ENCODE data around the gene S100A2.

S100A2 gene

GRCh38 chr1:153535242-153536011 lies 30.2 kb downstream of the S100A2 start, which contains the start of gene S100A6:
Gene S100A6, minus strand, starts transcription at chr1:153535991. Its CDS starts 652 bp downstream, at chr1:153535339.
- peak within 1 kb of the TSS; percentile 62 for H3K9ac ChIP-seq
- H3K9me3 ChIP-seq: no peaks in the 10 kb centered on the region
- peak within 1 kb of the TSS; percentile 91 for H3K4me2 ChIP-seq
- no peak for TF ChIP-seq Cebpa-rat (IDR thresholded peaks at IDR 0.05)
- no peaks in the 10 kb centered on the region for H3K36me3 ChIP-seq
- peak within 1 kb of the TSS; percentile 62; the same call in 1 of the 2 replicates for H3K27ac ChIP-seq
- H3K27me3 ChIP-seq: peaks cover 20% of the 10 kb centered on the region
- H3K4me1 ChIP-seq: peaks cover 50% of the 10 kb centered on the region
- no peaks in the 10 kb centered on the region for H4K20me1 ChIP-seq
- peak within 1 kb of the TSS; percentile 60 for H3K4me3 ChIP-seq

GRCh38 chr1:153534925-153535241 lies 30.8 kb downstream of the S100A2 start:
- H3K27me3 ChIP-seq: peaks cover 20% of the 10 kb centered on the region
- H3K4me2 ChIP-seq: peak overlapping the region; percentile 91; the same call in 1 of the 2 replicates
- no peak overlapping the region for H3K27ac ChIP-seq
- H3K9ac ChIP-seq: no peak overlapping the region
- H4K20me1 ChIP-seq: no peaks in the 10 kb centered on the region
- peaks cover 45% of the 10 kb centered on the region for H3K4me1 ChIP-seq
- TF ChIP-seq Cebpa-rat (IDR thresholded peaks at IDR 0.05): no peak
- H3K36me3 ChIP-seq: no peaks in the 10 kb centered on the region
- no peak overlapping the region for H3K4me3 ChIP-seq
- H3K9me3 ChIP-seq: no peaks in the 10 kb centered on the region

- H3K9me3 ChIP-seq: no peaks in the 10 kb centered on the region
- no peak for TF ChIP-seq Cebpa-rat (IDR thresholded peaks at IDR 0.05)
- H3K9ac ChIP-seq: no peak overlapping the region
- H3K27ac ChIP-seq: no peak overlapping the region
- H3K4me3 ChIP-seq: no peak overlapping the region
- peaks cover 40% of the 10 kb centered on the region for H3K4me1 ChIP-seq
- H3K36me3 ChIP-seq: no peaks in the 10 kb centered on the region
- peaks cover 20% of the 10 kb centered on the region for H3K27me3 ChIP-seq
- no peaks in the 10 kb centered on the region for H4K20me1 ChIP-seq
- no peak overlapping the region for H3K4me2 ChIP-seq
These were observed 31.3 kb downstream of the S100A2 start for GRCh38 chr1:153534226-153534924.

GRCh38 chr1:153533689-153534201 lies 31.9 kb downstream of the S100A2 start:
- H3K4me2 ChIP-seq: 0 out of 2 replicates have a peak overlapping the region, but pooled peaks have one; percentile 58
- no peak overlapping the region for H3K27ac ChIP-seq
- H3K4me3 ChIP-seq: no peak overlapping the region
- no peak for TF ChIP-seq Cebpa-rat (IDR thresholded peaks at IDR 0.05)
- H3K27me3 ChIP-seq: peaks cover 20% of the 10 kb centered on the region
- H3K36me3 ChIP-seq: no peaks in the 10 kb centered on the region
- no peaks in the 10 kb centered on the region for H3K9me3 ChIP-seq
- no peak overlapping the region for H3K9ac ChIP-seq
- peaks cover 40% of the 10 kb centered on the region for H3K4me1 ChIP-seq
- no peaks in the 10 kb centered on the region for H4K20me1 ChIP-seq

- no peaks in the 10 kb centered on the region for H4K20me1 ChIP-seq
- H3K9me3 ChIP-seq: no peaks in the 10 kb centered on the region
- H3K36me3 ChIP-seq: no peaks in the 10 kb centered on the region
- no peak overlapping the region for H3K4me3 ChIP-seq
- H3K9ac ChIP-seq: no peak overlapping the region
- no peak for TF ChIP-seq Cebpa-rat (IDR thresholded peaks at IDR 0.05)
- peaks cover 20% of the 10 kb centered on the region for H3K27me3 ChIP-seq
- peak overlapping the region; percentile 58 for H3K4me2 ChIP-seq
- peaks cover 40% of the 10 kb centered on the region for H3K4me1 ChIP-seq
- H3K27ac ChIP-seq: no peak overlapping the region
These were observed 32.7 kb downstream of the S100A2 start for GRCh38 chr1:153532769-153533599.

- Histone ChIP-seq H3K4me1 (peaks cover 40% of the 10 kb centered on the region), H3K27ac (no peak overlapping the region), H3K9ac (no peak overlapping the region), H3K27me3 (peaks cover 20% of the 10 kb centered on the region), H3K9me3 (no peaks in the 10 kb centered on the region), H4K20me1 (no peaks in the 10 kb centered on the region), H3K4me2 (peak overlapping the region; percentile 58), H3K4me3 (no peak overlapping the region), H3K36me3 (no peaks in the 10 kb centered on the region)
- no peak for TF ChIP-seq Cebpa-rat (IDR thresholded peaks at IDR 0.05)
These were observed 33.5 kb downstream of the S100A2 start for GRCh38 chr1:153532181-153532580.

GRCh38 chr1:153531638-153532037 lies 34.0 kb downstream of the S100A2 start:
- Histone ChIP-seq H3K9ac (no peak overlapping the region), H3K36me3 (no peaks in the 10 kb centered on the region)

GRCh38 chr1:153527683-153528040 lies 38.0 kb downstream of the S100A2 start:
- H3K9me3 ChIP-seq: no peaks in the 10 kb centered on the region
- no peaks in the 10 kb centered on the region for H4K20me1 ChIP-seq
- no peak for TF ChIP-seq Cebpa-rat (IDR thresholded peaks at IDR 0.05)
- H3K9ac ChIP-seq: no peak overlapping the region
- H3K4me1 ChIP-seq: peaks cover 11% of the 10 kb centered on the region
- H3K4me3 ChIP-seq: no peak overlapping the region
- H3K4me2 ChIP-seq: no peak overlapping the region
- H3K27me3 ChIP-seq: no peaks in the 10 kb centered on the region
- H3K36me3 ChIP-seq: no peaks in the 10 kb centered on the region
- H3K27ac ChIP-seq: no peak overlapping the region

More at GRCh38 chr1:153531638-153532037, 34.0 kb downstream of the S100A2 start:
- Histone ChIP-seq H3K4me2 (peak overlapping the region; percentile 58; the same call in 1 of the 2 replicates), H4K20me1 (no peaks in the 10 kb centered on the region), H3K27ac (no peak overlapping the region), H3K4me1 (peaks cover 36% of the 10 kb centered on the region), H3K9me3 (no peaks in the 10 kb centered on the region), H3K27me3 (peaks cover 16% of the 10 kb centered on the region), H3K4me3 (no peak overlapping the region)
- no peak for TF ChIP-seq Cebpa-rat (IDR thresholded peaks at IDR 0.05)

GRCh38 chr1:153527023-153527682 lies 38.5 kb downstream of the S100A2 start:
- Histone ChIP-seq H3K4me1 (peaks cover 5% of the 10 kb centered on the region), H3K27me3 (no peaks in the 10 kb centered on the region), H3K36me3 (no peaks in the 10 kb centered on the region), H3K9me3 (no peaks in the 10 kb centered on the region), H4K20me1 (no peaks in the 10 kb centered on the region), H3K9ac (no peak overlapping the region), H3K27ac (no peak overlapping the region), H3K4me2 (no peak overlapping the region), H3K4me3 (no peak overlapping the region)
- no peak for TF ChIP-seq Cebpa-rat (IDR thresholded peaks at IDR 0.05)
